Trophoblast cell (in vitro differentiated cells and primary cell): ENCODE measurements around the gene LDHA.

Experiments
- DNase-seq, 2 donors: peaks; one replicate each; pipeline ENCODE4 v3.0.0-alpha.2; 2016
- H2AFZ ChIP-seq: 2 replicates; pipeline ENCODE4 v1.6.1; 2013; ENCODE audit warnings: low read length, moderate library complexity, mild to moderate bottlenecking; ENCODE audit not compliant: insufficient read depth, poor library complexity
- H2AK5ac ChIP-seq: 2 replicates; pipeline ENCODE4 v1.6.1; 2013; ENCODE audit warnings: mild to moderate bottlenecking, low read length
- H2BK120ac ChIP-seq: 2 replicates; pipeline ENCODE4 v1.6.1; 2013; ENCODE audit warnings: low read length, mild to moderate bottlenecking, moderate library complexity; ENCODE audit not compliant: insufficient read depth, poor library complexity
- H2BK12ac ChIP-seq: 2 replicates; pipeline ENCODE4 v1.6.1; 2013; ENCODE audit warnings: mild to moderate bottlenecking, low read length, moderate library complexity
- H2BK5ac ChIP-seq: 2 replicates; pipeline ENCODE4 v1.6.1; 2013; ENCODE audit warnings: low read length, low read depth, moderate library complexity, mild to moderate bottlenecking; ENCODE audit not compliant: poor library complexity
- H3K14ac ChIP-seq: 2 replicates; pipeline ENCODE4 v1.6.1; 2013; ENCODE audit warnings: mild to moderate bottlenecking, low read length
- H3K18ac ChIP-seq: 2 replicates; pipeline ENCODE4 v1.6.1; 2013; ENCODE audit warnings: mild to moderate bottlenecking, low read length
- H3K23ac ChIP-seq: 2 replicates; pipeline ENCODE4 v1.6.1; 2013; ENCODE audit warnings: low read length
- H3K27ac ChIP-seq: 2 replicates; pipeline ENCODE4 v1.5.1; 2013; ENCODE audit warnings: low read depth, mild to moderate bottlenecking, inconsistent platforms, low read length, moderate library complexity
- H3K27me3 ChIP-seq: 2 replicates; pipeline ENCODE4 v1.6.1; 2013; ENCODE audit warnings: inconsistent platforms, mild to moderate bottlenecking, low read length, moderate library complexity; ENCODE audit not compliant: insufficient read depth
- H3K36me3 ChIP-seq, 2 experiments: 1 replicate in 1 of 2; 2 replicates in 1 of 2; pipeline ENCODE4 v1.6.1; 2013; ENCODE audit warnings: low read length in 2 of 2, mild to moderate bottlenecking in 2 of 2, moderate library complexity in 1 of 2; ENCODE audit not compliant: insufficient read depth in 2 of 2, control insufficient read depth in 1 of 2
- H3K4ac ChIP-seq: 2 replicates; pipeline ENCODE4 v1.6.1; 2013; ENCODE audit warnings: low read depth, mild to moderate bottlenecking, low read length, moderate library complexity
- H3K4me1 ChIP-seq, 2 experiments: 1 replicate in 1 of 2; 2 replicates in 1 of 2; pipeline ENCODE4 v1.6.1; 2013; ENCODE audit warnings: low read length in 2 of 2, mild to moderate bottlenecking in 2 of 2, moderate library complexity in 1 of 2; ENCODE audit not compliant: insufficient read depth in 2 of 2, control insufficient read depth in 1 of 2
- H3K4me2 ChIP-seq: 2 replicates; pipeline ENCODE4 v1.6.1; 2013; ENCODE audit warnings: inconsistent platforms, mild to moderate bottlenecking, low read length, moderate library complexity
- H3K4me3 ChIP-seq: 2 replicates; pipeline ENCODE4 v1.5.1; 2013; ENCODE audit warnings: mild to moderate bottlenecking, low read depth, low read length, inconsistent platforms
- H3K79me1 ChIP-seq: one replicate; pipeline ENCODE4 v1.6.1; 2013; ENCODE audit warnings: low read length
- H3K79me2 ChIP-seq: 2 replicates; pipeline ENCODE4 v1.6.1; 2013; ENCODE audit warnings: low read length, mild to moderate bottlenecking; ENCODE audit not compliant: control insufficient read depth, insufficient read depth, poor library complexity
- H3K9ac ChIP-seq: 2 replicates; pipeline ENCODE4 v1.6.1; 2013; ENCODE audit warnings: mild to moderate bottlenecking, low read length
- H3K9me3 ChIP-seq: 2 replicates; pipeline ENCODE4 v1.6.1; 2013; ENCODE audit warnings: low read depth, mild to moderate bottlenecking, control low read depth, inconsistent platforms, low read length; ENCODE audit not compliant: insufficient read depth
- H4K12ac ChIP-seq: 2 replicates; pipeline ENCODE4 v1.6.1; 2013; ENCODE audit warnings: low read depth, mild to moderate bottlenecking, low read length, moderate library complexity
- H4K8ac ChIP-seq: 2 replicates; pipeline ENCODE4 v1.6.1; 2013; ENCODE audit warnings: low read depth, mild to moderate bottlenecking, low read length, moderate library complexity
- H4K91ac ChIP-seq: one replicate; pipeline ENCODE4 v1.6.1; 2013; ENCODE audit warnings: low read depth, mild to moderate bottlenecking, low read length, moderate library complexity
- WGBS: extraction: QIAGEN DNeasy Blood & Tissue Kit; methylation state at CpG from one replicate; pipeline ENCODE4 v1.1.7; 2013; ENCODE audit warnings: missing lambda C conversion rate; ENCODE audit not compliant: insufficient read length, insufficient coverage; ENCODE audit errors: extremely low coverage; 5-methylcytosine and 5-hydroxymethylcytosine counted together

The LDHA gene

GRCh38 chr11:18393581-18394274 is 635 bp upstream of the LDHA start:
- Histone ChIP-seq H2AFZ (peak overlapping the region; percentile 50), H3K4me3 (no peak overlapping the region), H2AK5ac (no peak overlapping the region), H3K14ac (no peak overlapping the region), H2BK12ac (no peak overlapping the region), H3K23ac (no peak overlapping the region), H3K79me2 (peaks cover 7% of the 10 kb centered on the region), H3K4me2 (peak overlapping the region; percentile 64), H3K4me1 (peaks cover 0 to 8% of the 10 kb centered on the region in 2 experiments), H4K12ac (no peak overlapping the region), H3K27ac (no peak overlapping the region), H2BK120ac (no peak overlapping the region), H3K9ac (no peak overlapping the region), H3K18ac (no peak overlapping the region), H4K91ac (peak overlapping the region; percentile 16), H3K79me1 (peaks cover 7% of the 10 kb centered on the region), H3K36me3 (peaks cover 7 to 8% of the 10 kb centered on the region in 2 experiments), H2BK5ac (no peak overlapping the region), H4K8ac (peak overlapping the region; percentile 54), H3K27me3 (no peaks in the 10 kb centered on the region), H3K9me3 (no peaks in the 10 kb centered on the region), H3K4ac (no peak overlapping the region)
- WGBS: no CpG with 5 or more reads among the region's 22 CpGs
- no peak for DNase-seq

DNA sequence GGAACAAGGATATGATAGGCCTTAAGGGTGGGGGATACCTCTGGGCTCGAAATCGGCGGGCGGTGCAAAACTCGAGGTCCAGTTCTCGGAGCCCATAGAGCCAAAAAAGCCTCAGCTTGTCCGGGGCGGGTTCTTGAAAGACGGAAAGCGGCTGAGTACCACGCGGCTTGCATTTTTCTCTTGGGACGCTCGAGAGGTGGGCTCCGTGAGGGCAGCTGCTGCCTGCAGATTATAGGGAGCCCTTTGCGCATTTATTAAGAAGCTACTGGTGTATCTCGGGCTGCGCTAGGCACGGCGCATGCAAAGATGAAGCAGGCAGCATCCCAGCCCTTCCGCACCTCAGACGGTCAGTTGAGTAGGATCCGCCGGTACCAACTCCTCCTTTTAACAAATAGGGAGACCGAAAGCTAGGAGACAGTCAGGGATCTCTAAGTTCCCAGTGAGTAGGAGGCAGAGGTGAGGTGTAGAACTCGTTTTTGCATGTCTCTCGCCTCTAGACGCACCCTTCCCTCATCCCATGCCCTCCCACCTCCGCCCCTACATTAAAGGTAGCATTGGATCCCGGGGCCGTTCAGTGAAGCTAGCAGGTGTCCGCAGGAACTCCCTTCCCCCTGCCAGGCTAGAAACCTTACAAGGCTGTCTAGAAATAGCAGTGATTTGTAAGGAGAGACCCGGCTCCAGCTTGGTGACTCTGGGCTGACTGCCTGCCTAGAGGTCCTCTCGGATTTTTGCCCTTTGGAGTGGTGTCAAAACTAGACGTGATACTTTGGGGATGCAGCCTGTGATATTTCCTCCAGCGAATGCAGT is 768 bp downstream of the LDHA start:
- DNase-seq: no peak
- Histone ChIP-seq H3K79me1 (peaks cover 7% of the 10 kb centered on the region), H3K4ac (peak overlapping the region; percentile 41), H2BK120ac (peak overlapping the region; percentile 3), H3K4me1 (peaks cover 0 to 8% of the 10 kb centered on the region in 2 experiments), H3K14ac (peak overlapping the region; percentile 56), H3K4me3 (peak overlapping the region; percentile 78), H3K36me3 (peaks cover 15 to 20% of the 10 kb centered on the region in 2 experiments), H2BK5ac (peak overlapping the region; percentile 20), H3K27me3 (no peaks in the 10 kb centered on the region), H3K4me2 (peak overlapping the region; percentile 64), H3K9me3 (no peaks in the 10 kb centered on the region), H3K79me2 (peaks cover 7% of the 10 kb centered on the region), H4K12ac (peak overlapping the region; percentile 12), H3K9ac (peak overlapping the region; percentile 74), H4K8ac (peak overlapping the region; percentile 76), H2AK5ac (peak overlapping the region; percentile 37), H3K18ac (peak overlapping the region; percentile 54), H2AFZ (peak overlapping the region; percentile 50), H2BK12ac (no peak overlapping the region), H3K23ac (no peak overlapping the region), H3K27ac (peak overlapping the region; percentile 87), H4K91ac (peak overlapping the region; percentile 56)
- no CpG with 5 or more reads among the region's 36 CpGs for WGBS

DNA sequence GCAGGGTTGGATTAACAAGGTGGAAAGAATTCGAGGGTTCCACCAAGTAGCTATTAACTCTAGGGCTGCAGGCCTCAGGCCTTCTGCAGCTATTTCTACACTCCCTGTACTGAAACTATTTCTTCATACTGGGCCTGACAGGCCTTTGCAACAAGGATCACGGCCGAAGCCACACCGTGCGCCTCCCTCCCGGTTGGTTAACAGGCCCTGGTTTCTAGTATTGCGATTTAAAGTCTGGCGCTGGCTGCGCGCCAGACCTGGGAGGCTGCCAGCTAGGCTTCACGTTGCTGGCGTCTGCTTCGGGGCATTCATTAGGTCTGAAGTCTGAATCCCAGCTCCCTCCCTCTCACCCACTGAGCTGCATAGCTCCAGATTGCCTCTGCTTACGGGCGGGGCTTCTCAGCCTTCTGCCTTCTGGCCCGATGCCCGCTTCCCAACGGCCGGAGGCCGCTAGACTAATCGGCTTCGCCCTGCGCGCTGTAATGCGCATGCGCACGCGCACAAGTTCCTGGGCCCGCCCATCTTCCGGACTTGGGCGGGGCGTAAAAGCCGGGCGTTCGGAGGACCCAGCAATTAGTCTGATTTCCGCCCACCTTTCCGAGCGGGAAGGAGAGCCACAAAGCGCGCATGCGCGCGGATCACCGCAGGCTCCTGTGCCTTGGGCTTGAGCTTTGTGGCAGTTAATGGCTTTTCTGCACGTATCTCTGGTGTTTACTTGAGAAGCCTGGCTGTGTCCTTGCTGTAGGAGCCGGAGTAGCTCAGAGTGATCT is 1.6 kb downstream of the LDHA start:
- Histone ChIP-seq H2BK120ac (no peak overlapping the region), H4K91ac (peak overlapping the region; percentile 25), H3K27ac (peak overlapping the region; percentile 87), H3K4me3 (peak overlapping the region; percentile 78), H3K4me1 (peaks cover 0 to 8% of the 10 kb centered on the region in 2 experiments), H3K36me3 (peaks cover 17 to 24% of the 10 kb centered on the region in 2 experiments), H3K27me3 (no peaks in the 10 kb centered on the region), H3K79me2 (peaks cover 7% of the 10 kb centered on the region), H4K8ac (peak overlapping the region; percentile 76), H2AK5ac (no peak overlapping the region), H3K23ac (no peak overlapping the region), H3K14ac (peak overlapping the region; percentile 24), H3K4me2 (peak overlapping the region; percentile 69), H2BK12ac (no peak overlapping the region), H3K4ac (peak overlapping the region; percentile 86), H2BK5ac (peak overlapping the region; percentile 22), H3K9me3 (no peaks in the 10 kb centered on the region), H2AFZ (peak overlapping the region; percentile 50), H3K9ac (peak overlapping the region; percentile 61), H3K18ac (peak overlapping the region; percentile 12), H4K12ac (peak overlapping the region; percentile 15), H3K79me1 (peaks cover 7% of the 10 kb centered on the region)
- WGBS: no CpG with 5 or more reads among the region's 46 CpGs
- DNase-seq: peak; percentile 99 to 100

GRCh38 chr11:18397921-18398320 is 3.6 kb downstream of the LDHA start:
- no peak overlapping the region for H3K9ac ChIP-seq
- no peak for DNase-seq
- H3K4me1 ChIP-seq: peaks cover 0 to 8% of the 10 kb centered on the region in 2 experiments
- H2BK12ac ChIP-seq: no peak overlapping the region
- no peak overlapping the region for H2BK120ac ChIP-seq
- no peak overlapping the region for H4K91ac ChIP-seq
- H2AFZ ChIP-seq: no peak overlapping the region
- H4K8ac ChIP-seq: no peak overlapping the region
- no peak overlapping the region for H3K4me2 ChIP-seq
- no peak overlapping the region for H3K4me3 ChIP-seq
- H2AK5ac ChIP-seq: no peak overlapping the region
- no peak overlapping the region for H2BK5ac ChIP-seq
- H3K79me2 ChIP-seq: peaks cover 7% of the 10 kb centered on the region
- H4K12ac ChIP-seq: no peak overlapping the region
- no peak overlapping the region for H3K14ac ChIP-seq
- no peak overlapping the region for H3K23ac ChIP-seq
- no peaks in the 10 kb centered on the region for H3K9me3 ChIP-seq
- peaks cover 28 to 32% of the 10 kb centered on the region in 2 experiments for H3K36me3 ChIP-seq
- no peak overlapping the region for H3K27ac ChIP-seq
- H3K27me3 ChIP-seq: no peaks in the 10 kb centered on the region
- H3K4ac ChIP-seq: no peak overlapping the region
- no peak overlapping the region for H3K18ac ChIP-seq
- WGBS: no CpG with 5 or more reads among the region's 3 CpGs
- peaks cover 7% of the 10 kb centered on the region for H3K79me1 ChIP-seq
